GM19351 (cell line): ENCODE data around the gene MS4A5.
"Not testable (repeated sequence)": the region's sequence is repeated elsewhere in the genome, so short reads cannot be mapped to it uniquely, and the experiment has no call there.

ENCODE experiments used
- ATAC-seq: cut with Tn5 transposase; IDR thresholded peaks from one replicate; pipeline ENCODE4 v1.9.1; 2021; ENCODE audit warnings: mild to moderate bottlenecking, moderate library complexity; ENCODE audit not compliant: unreplicated experiment

Gene MS4A5, protein sequence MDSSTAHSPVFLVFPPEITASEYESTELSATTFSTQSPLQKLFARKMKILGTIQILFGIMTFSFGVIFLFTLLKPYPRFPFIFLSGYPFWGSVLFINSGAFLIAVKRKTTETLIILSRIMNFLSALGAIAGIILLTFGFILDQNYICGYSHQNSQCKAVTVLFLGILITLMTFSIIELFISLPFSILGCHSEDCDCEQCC

DNA sequence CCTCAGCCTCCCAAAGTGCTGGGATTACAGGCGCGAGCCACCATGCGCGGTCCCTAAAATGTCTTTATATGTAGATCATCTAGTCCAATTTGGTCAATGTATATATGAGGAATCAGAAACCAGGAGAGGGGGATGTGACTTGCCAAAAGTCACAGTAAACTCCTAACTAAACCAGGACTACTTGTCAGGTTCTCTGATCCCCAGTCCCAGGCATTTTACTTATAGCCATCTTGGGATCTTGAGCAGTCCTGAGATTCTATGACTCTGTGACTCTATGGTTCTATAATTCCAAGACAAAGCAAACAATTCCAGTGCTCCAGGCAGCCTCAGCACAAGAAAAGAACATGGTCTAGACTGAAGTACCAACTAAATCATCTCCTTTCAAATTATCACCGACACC lies at the start of gene MS4A5:
MS4A5 (plus strand) TSS at position 301 of the 400 bp plus-strand sequence. CDS start 103 bp downstream, outside the sequence.
- no peak for ATAC-seq

DNA sequence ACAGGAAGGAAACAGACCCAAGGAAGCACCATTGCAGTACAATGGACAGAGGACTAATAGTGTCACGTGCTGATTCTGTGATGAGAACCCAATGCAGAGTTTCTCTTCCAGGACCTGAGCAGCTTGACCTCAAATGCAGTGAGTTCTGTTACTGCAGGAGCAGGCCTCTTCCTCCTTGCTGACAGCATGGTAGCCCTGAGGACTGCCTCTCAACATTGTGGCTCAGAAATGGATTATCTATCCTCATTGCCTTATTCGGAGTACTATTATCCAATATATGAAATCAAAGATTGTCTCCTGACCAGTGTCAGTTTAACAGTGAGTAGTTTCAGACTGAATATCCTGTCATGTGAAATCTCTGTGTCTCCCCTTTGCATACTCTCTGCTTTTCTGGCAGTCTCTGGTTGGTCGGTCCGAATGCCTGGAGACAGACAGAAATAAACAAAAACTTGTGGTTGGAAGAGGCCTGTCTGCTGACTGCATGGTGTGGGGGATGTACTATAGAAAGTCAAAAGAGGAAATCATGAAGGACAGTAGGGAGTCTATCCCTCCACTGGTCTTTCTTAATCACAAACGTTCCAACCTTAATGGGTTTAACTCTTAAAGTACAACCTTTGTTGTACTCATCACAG lies 40.0 kb upstream of the MS4A5 start:
- ATAC-seq, result peak; percentile 95

- no peak for ATAC-seq
Measured at GRCh38 chr11:60390419-60390818, 39.0 kb upstream of the MS4A5 start.

DNA sequence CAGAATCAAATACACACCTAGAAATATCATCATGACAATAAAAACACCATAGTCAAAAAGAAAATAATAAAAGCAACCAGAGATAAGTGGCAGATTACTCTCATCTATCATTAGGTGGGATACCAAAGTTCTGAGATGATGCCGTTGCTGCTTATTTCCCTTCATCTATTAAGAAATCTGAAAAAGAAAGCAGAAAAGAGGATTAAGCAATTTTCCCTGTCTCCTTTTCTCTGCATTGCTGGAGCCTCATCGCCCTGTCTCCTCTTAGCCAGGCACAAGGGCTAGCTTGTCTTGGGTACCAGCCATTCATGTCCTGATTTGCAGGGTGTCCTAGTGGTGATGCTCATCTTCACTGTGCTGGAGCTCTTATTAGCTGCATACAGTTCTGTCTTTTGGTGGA lies 37.0 kb upstream of the MS4A5 start:
- no peak for ATAC-seq

- ATAC-seq, result no peak
Measured at GRCh38 chr11:60393016-60393415, 36.4 kb upstream of the MS4A5 start.

- ATAC-seq, result no peak
Measured at GRCh38 chr11:60394666-60395380, 34.5 kb upstream of the MS4A5 start.

DNA sequence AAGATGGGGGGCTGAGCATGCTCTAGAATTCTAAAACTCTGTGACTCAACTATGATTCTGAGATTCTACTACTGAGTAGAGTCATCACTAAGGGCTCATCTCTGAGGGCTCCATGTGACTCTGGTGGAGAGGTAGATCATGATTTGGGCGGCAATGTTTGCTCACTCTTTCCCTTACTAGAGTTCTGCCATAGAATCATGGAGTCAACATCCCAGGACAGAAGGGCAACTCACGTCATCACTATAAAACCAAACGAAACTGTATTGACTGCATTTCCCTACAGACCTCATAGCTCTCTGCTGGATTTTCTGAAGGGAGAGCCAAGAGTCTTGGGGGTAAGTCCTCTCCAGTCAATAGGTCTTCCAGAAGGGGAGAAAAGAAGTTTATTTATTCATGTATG lies 33.0 kb upstream of the MS4A5 start, which contains the start of gene MS4A14:
MS4A14 (plus strand) TSS at position 78 of the 400 bp plus-strand sequence; CDS start at position 198, 120 bp downstream.
- ATAC-seq, result peak; percentile 26

GRCh38 chr11:60396799-60397198 lies 32.6 kb upstream of the MS4A5 start:
- peak; percentile 90 for ATAC-seq

GRCh38 chr11:60420015-60420414 lies 9.4 kb upstream of the MS4A5 start:
- no peak for ATAC-seq

- ATAC-seq, result no peak
Measured at GRCh38 chr11:60422609-60423008, 6.8 kb upstream of the MS4A5 start.

GRCh38 chr11:60428517-60428916 lies 855 bp upstream of the MS4A5 start:
- no peak for ATAC-seq

GRCh38 chr11:60431251-60431650 lies 1.9 kb downstream of the MS4A5 start:
- no peak for ATAC-seq

DNA sequence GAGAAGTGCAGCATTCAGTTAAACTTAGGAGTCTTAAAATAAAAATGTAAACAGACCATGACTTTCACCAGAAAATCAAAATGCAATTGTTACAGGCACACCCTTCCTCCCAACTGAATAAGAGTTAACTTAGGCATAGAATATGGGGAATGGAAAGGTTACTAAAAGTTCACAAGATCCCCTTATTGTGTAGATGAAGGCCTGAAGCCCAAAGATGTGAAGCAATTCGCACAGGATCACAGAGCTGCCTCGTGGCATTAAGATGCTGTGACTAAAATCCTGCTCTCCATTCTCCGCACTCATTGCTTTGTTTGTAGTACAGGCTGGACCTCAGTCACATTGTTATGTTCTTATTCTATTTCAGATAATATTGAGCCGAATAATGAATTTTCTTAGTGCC lies 4.0 kb downstream of the MS4A5 start:
- ATAC-seq, result no peak

GRCh38 chr11:60447070-60447469 lies 17.7 kb downstream of the MS4A5 start:
- no peak for ATAC-seq

DNA sequence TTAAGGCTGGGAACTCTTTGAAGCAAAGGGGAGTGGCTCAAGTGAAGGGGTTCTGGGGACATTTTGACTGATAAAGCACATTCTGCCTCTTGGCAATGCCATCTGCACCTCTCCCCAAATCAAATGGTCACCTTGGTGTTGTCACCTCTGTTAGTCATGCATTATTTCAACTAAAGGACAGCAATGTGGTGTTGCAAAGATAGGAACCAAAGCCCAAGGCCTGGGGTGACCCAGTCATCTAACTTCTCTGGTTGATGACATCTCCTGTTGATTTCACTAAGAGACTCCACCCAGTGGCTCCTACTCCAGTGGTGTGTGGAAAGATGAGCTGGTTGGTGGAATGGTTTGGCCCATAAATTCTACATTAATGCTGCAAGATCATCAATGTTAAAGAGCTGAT lies 18.5 kb downstream of the MS4A5 start:
- ATAC-seq, result no peak

DNA sequence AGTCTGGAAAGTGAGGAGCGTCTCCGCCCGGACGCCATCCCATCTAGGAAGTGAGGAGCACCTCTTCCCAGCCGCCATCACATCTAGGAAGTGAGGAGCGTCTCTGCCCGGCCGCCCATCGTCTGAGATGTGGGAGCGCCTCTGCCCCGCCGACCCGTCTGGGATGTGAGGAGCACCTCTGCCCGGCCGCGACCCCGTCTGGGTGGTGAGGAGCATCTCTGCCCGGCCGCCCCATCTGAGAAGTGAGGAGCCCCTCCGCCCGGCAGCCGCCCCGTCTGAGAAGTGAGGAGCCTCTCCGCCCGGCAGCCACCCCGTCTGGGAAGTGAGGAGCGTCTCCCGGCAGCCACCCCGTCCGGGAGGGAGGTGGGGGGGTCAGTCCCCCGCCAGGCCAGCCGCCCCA lies 21.8 kb downstream of the MS4A5 start:
- not testable (repeated sequence) for ATAC-seq

DNA sequence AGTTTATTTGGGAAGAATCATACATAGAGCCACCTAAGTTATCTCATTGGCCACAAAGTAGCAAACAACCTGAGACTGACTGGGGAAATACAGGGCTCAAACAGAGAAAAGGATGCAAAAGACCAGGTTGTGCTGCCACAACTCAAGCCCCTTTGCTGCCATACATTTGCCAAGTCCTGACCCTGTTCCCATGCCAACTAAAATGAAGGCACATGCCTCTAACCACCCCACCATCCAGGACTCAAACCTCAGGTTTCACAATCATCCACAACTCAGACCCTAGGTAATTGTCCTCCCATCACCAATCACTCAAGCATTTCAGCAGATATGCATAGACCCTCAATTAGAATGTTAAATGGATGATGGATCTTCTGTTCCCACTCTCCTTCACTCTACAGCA lies 24.8 kb downstream of the MS4A5 start:
- no peak for ATAC-seq

GRCh38 chr11:60455531-60456042 lies 26.2 kb downstream of the MS4A5 start, which contains the start of gene MS4A1:
Gene MS4A1, plus strand, starts transcription at chr11:60455847. Its CDS starts 6,528 bp downstream, at chr11:60462375.
- ATAC-seq, result peak; percentile 81

GRCh38 chr11:60457576-60457975 lies 28.2 kb downstream of the MS4A5 start:
- ATAC-seq, result peak; percentile 31

GRCh38 chr11:60459345-60459744 lies 30.0 kb downstream of the MS4A5 start:
- ATAC-seq, result no peak

DNA sequence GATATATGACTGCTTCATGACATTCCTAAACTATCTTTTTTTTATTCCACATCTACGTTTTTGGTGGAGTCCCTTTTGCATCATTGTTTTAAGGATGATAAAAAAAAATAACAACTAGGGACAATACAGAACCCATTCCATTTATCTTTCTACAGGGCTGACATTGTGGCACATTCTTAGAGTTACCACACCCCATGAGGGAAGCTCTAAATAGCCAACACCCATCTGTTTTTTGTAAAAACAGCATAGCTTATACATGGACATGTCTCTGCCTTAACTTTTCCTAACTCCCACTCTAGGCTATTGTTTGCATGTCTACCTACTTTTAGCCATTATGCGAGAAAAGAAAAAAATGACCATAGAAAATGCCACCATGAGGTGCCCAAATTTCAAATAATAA lies 39.5 kb downstream of the MS4A5 start:
- no peak for ATAC-seq

DNA sequence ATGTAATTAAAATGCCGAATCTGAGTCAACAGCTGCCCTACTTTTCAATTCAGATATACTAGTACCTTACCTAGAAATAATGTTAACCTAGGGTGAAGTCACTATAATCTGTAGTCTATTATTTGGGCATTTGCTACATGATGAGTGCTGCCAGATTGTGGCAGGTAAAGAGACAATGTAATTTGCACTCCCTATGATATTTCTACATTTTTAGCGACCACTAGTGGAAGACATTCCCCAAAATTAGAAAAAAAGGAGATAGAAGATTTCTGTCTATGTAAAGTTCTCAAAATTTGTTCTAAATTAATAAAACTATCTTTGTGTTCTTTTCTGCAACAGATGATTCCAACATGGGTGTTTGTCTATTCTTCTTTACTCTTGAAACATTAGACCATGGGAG lies 40.4 kb downstream of the MS4A5 start:
- no peak for ATAC-seq
